Muscle layer of colon (tissue), 2 donors: ENCODE results near the gene PRRT1B.

Experiments
- H3K27ac ChIP-seq: one replicate; pipeline ENCODE4 v1.7.0; 2013; ENCODE audit warnings: low read depth, mild to moderate bottlenecking, low read length, moderate library complexity
- H3K27me3 ChIP-seq, 2 donors: one replicate each; pipeline ENCODE4 v1.7.0; 2013; ENCODE audit warnings: low read length in 2 of 2, mild to moderate bottlenecking in 2 of 2; ENCODE audit not compliant: insufficient read depth in 2 of 2, control insufficient read depth in 1 of 2
- H3K36me3 ChIP-seq: one replicate; pipeline ENCODE4 v1.7.0; 2013; ENCODE audit warnings: mild to moderate bottlenecking, low read length; ENCODE audit not compliant: insufficient read depth
- H3K4me1 ChIP-seq: one replicate; pipeline ENCODE4 v1.7.0; 2013; ENCODE audit warnings: mild to moderate bottlenecking, low read length; ENCODE audit not compliant: insufficient read depth
- H3K4me3 ChIP-seq, 2 donors: one replicate each; pipeline ENCODE4 v1.7.0; 2013; ENCODE audit warnings: low read length in 2 of 2, low read depth in 1 of 2, mild to moderate bottlenecking in 1 of 2, moderate library complexity in 1 of 2
- H3K9ac ChIP-seq: one replicate; pipeline ENCODE4 v1.7.0; 2013; ENCODE audit warnings: low read length
- H3K9me3 ChIP-seq: one replicate; pipeline ENCODE4 v1.7.0; 2013; ENCODE audit warnings: mild to moderate bottlenecking, low read length
- donor health status: abdominal sarcoma.
- donor health status: Adenocarcinoma of cecum.

Gene PRRT1B

GRCh38 chr9:131523451-131524435 lies 21.6 kb upstream of the PRRT1B start:
- H3K4me1 ChIP-seq, result no peaks in the 10 kb centered on the region
- no peaks in the 10 kb centered on the region for H3K27me3 ChIP-seq
- no peak overlapping the region for H3K9ac ChIP-seq
- no peak overlapping the region for H3K4me3 ChIP-seq
- no peaks in the 10 kb centered on the region for H3K9me3 ChIP-seq
- peaks cover 80% of the 10 kb centered on the region for H3K36me3 ChIP-seq
- no peak overlapping the region for H3K27ac ChIP-seq

GRCh38 chr9:131524665-131525315 lies 20.5 kb upstream of the PRRT1B start:
- H3K9me3 ChIP-seq, result no peaks in the 10 kb centered on the region
- no peak overlapping the region for H3K9ac ChIP-seq
- no peak overlapping the region for H3K27ac ChIP-seq
- peaks cover 80% of the 10 kb centered on the region for H3K36me3 ChIP-seq
- peaks cover 5% of the 10 kb centered on the region for H3K4me1 ChIP-seq
- H3K4me3 ChIP-seq, result no peak overlapping the region
- H3K27me3 ChIP-seq, result no peaks in the 10 kb centered on the region

DNA sequence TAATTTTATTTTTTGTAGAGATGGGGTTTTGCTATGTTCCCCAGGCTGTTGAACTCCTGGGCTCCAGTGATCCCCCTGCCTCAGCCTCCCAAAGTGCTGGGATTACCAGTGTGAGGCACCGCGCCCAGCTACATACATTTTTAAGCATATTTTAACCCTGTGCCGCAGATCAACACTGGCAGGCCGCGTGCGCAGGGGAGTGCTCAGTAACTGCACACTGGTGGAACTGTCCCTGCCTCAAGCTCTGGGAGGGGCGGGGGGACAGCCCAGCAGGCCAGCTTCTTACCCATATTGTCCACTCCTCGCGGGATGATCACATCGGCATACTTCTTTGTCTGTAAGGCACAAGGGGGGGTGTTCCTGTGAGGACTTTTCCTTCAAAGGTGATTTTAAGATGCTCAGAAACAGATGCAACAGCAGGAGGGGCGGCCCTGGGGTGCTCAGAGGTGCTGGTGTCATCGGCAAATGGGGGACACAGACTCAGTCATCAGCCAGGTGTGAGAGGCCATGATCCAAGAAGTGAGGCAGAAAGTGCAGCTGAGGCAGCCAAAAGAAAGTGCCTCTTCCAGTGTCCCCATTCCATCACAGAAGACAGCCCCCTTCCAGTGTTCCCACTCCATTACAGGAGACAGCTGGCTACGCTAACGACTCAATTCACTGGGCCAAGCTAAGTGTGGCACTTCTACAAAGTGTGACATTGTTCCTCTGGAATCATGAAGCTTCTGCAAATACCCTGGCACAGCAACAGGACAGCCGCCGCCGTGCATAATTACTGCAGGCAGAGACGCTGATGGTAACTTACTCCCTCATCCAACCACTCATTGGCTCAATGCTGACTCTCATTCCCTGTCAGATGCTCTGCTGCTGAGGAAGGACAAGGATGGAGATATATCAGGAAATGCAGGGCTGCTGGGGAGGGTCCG lies 19.4 kb upstream of the PRRT1B start:
- Histone ChIP-seq H3K4me3 (no peak overlapping the region), H3K4me1 (peaks cover 11% of the 10 kb centered on the region), H3K36me3 (peaks cover 69% of the 10 kb centered on the region), H3K27ac (no peak overlapping the region), H3K9me3 (no peaks in the 10 kb centered on the region), H3K27me3 (no peaks in the 10 kb centered on the region), H3K9ac (no peak overlapping the region)

DNA sequence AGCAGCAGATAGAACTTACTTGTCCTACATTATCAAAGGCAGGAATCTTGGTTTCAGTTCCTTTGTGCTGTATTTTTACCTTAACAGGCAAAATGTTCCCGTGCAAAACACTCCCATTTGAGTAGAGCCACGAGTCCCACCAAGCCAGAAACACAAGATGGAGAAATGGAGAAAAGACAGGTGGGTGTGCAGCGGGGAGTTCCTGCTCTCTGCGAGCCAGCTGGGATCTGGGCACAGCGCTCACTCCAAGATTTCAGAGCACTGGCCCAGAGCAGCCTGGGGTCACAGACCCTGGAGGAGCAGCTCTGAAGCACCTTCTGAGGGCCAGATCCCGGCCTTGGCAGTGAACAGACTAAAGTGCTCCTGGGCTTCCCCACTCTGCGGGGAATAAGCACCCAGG lies 17.1 kb upstream of the PRRT1B start:
- peaks cover 11% of the 10 kb centered on the region for H3K4me1 ChIP-seq
- H3K4me3 ChIP-seq, result no peak overlapping the region
- peaks cover 46% of the 10 kb centered on the region for H3K36me3 ChIP-seq
- no peak overlapping the region for H3K27ac ChIP-seq
- H3K9me3 ChIP-seq, result no peaks in the 10 kb centered on the region
- no peak overlapping the region for H3K9ac ChIP-seq
- no peaks in the 10 kb centered on the region for H3K27me3 ChIP-seq

DNA sequence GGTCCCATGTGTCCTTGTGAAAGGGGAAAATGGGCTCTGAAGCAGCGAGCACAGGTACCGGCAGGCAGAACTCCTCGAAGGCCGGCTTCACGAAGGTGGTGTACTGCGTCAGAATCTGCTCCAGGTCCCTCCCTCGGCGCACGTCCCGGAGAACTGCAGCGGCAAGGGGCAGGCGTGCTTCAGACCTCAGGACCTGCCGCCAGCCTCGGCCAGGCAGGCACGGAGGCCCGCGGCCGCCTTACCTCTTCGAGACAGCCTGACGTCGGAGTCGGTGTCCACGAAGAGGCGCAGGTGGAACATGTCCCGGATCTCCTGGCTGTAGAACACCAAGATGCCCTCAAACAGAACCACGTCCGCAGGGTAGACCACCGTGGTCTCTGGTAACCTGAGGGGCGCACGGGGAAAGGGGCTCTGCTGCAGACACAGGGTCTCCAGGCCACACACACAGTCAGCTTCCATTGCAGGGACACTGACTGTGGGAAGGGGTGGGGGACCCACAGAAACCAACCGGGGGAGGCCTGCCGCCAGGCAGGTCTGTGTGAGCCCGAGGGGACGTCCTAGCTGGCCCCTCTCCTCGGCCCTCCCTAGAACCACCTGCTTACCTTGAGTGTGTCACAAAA lies 16.3 kb upstream of the PRRT1B start:
- Histone ChIP-seq H3K27ac (no peak overlapping the region), H3K4me1 (peaks cover 11% of the 10 kb centered on the region), H3K9ac (no peak overlapping the region), H3K9me3 (no peaks in the 10 kb centered on the region), H3K4me3 (no peak overlapping the region), H3K36me3 (peaks cover 39% of the 10 kb centered on the region), H3K27me3 (no peaks in the 10 kb centered on the region)

- H3K27ac ChIP-seq, result peak overlapping the region; percentile 97
- no peaks in the 10 kb centered on the region for H3K9me3 ChIP-seq
- H3K36me3 ChIP-seq, result peaks cover 31% of the 10 kb centered on the region
- H3K4me3 ChIP-seq, result peak overlapping the region; percentile 80 to 96
- H3K27me3 ChIP-seq, result no peaks in the 10 kb centered on the region
- H3K9ac ChIP-seq, result peak overlapping the region; percentile 71
- peaks cover 11% of the 10 kb centered on the region for H3K4me1 ChIP-seq
Measured at GRCh38 chr9:131529597-131530545, 15.5 kb upstream of the PRRT1B start.

DNA sequence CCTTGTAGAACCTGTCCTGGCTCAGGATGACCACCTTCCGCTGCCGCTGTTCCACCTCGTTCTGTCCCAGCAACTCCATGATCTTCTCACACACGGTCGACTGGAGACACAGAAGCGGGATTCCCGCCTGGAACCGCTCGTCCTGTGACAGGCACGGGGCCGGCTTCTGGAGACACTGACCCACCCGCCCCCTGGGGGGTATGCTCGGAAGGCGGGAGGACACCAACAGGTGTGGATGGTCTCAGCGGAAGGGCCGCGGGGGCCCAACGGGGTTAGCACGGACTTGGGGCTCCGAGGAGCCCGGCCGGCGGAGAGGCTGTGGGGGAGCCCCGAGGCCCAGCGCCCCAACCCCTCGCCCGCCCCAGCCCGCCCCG lies 14.8 kb upstream of the PRRT1B start:
- Histone ChIP-seq H3K4me3 (peak overlapping the region; percentile 80 to 96), H3K36me3 (peaks cover 27% of the 10 kb centered on the region), H3K27ac (peak overlapping the region; percentile 97), H3K9me3 (no peaks in the 10 kb centered on the region), H3K4me1 (peaks cover 11% of the 10 kb centered on the region), H3K27me3 (no peaks in the 10 kb centered on the region), H3K9ac (peak overlapping the region; percentile 71)

- H3K27ac ChIP-seq, result peak within 1 kb of the TSS; percentile 97
- peaks cover 21% of the 10 kb centered on the region for H3K36me3 ChIP-seq
- H3K9ac ChIP-seq, result peak within 1 kb of the TSS; percentile 71
- H3K4me3 ChIP-seq, result peak within 1 kb of the TSS; percentile 80 to 96
- no peaks in the 10 kb centered on the region for H3K27me3 ChIP-seq
- H3K4me1 ChIP-seq, result peaks cover 11% of the 10 kb centered on the region
- H3K9me3 ChIP-seq, result no peaks in the 10 kb centered on the region
Measured at GRCh38 chr9:131530920-131531832, 14.1 kb upstream of the PRRT1B start, which contains the start of gene UCK1. TSS of gene UCK1 (minus strand) at chr9:131531263. CDS start at chr9:131531174, 89 bp downstream.

GRCh38 chr9:131534721-131535237 lies 10.5 kb upstream of the PRRT1B start:
- Histone ChIP-seq H3K9me3 (no peaks in the 10 kb centered on the region), H3K27ac (no peak overlapping the region), H3K4me3 (no peak overlapping the region), H3K36me3 (no peaks in the 10 kb centered on the region), H3K9ac (no peak overlapping the region), H3K4me1 (peaks cover 6% of the 10 kb centered on the region), H3K27me3 (no peaks in the 10 kb centered on the region)
